Measurements from ENCODE around the gene MRPS27. TPM values are rescaled to one million over a fixed set of nuclear protein-coding genes. Genes with fewer than 3 reads are reported as not detected.

MRPS27 gene
- total RNA-seq, 1 donor from 2014 or later: 88.2 TPM

- Mint-ChIP-seq H3K9me3 (peaks cover 5% of the 10 kb centered on the region), H3K27me3 (ENCODE audit: insufficient read depth) (peaks cover 29% of the 10 kb centered on the region), H3K27ac (no peak overlapping the region), H3K36me3 (ENCODE audit: low read depth) (no peaks in the 10 kb centered on the region), H3K4me3 (no peak overlapping the region), H3K4me1 (ENCODE audit: low read depth) (peaks cover 9% of the 10 kb centered on the region)
- no peak for DNase-seq (ENCODE audit: low spot score)
- intact Hi-C loops (cut with micrococcal nuclease): no loop called here
Measured at GRCh38 chr5:72191404-72191803, 128.6 kb downstream of the MRPS27 start.

- no peaks in the 10 kb centered on the region for H3K36me3 Mint-ChIP-seq (ENCODE audit: low read depth)
- H3K4me1 Mint-ChIP-seq (ENCODE audit: low read depth): no peaks in the 10 kb centered on the region
- H3K9me3 Mint-ChIP-seq: no peaks in the 10 kb centered on the region
- intact Hi-C loops (cut with micrococcal nuclease): no loop called here
- DNase-seq (ENCODE audit: low spot score): no peak
- H3K4me3 Mint-ChIP-seq: no peak overlapping the region
- H3K27me3 Mint-ChIP-seq (ENCODE audit: insufficient read depth): peaks cover 18% of the 10 kb centered on the region
- no peak overlapping the region for H3K27ac Mint-ChIP-seq
Measured at GRCh38 chr5:72189146-72189545, 130.9 kb downstream of the MRPS27 start.

GRCh38 chr5:72188166-72188565, 131.9 kb downstream of the MRPS27 start:
- Mint-ChIP-seq H3K27ac (no peak overlapping the region), H3K4me3 (no peak overlapping the region), H3K27me3 (ENCODE audit: insufficient read depth) (peaks cover 17% of the 10 kb centered on the region)

GRCh38 chr5:72187388-72188075, 132.5 kb downstream of the MRPS27 start:
- DNase-seq (ENCODE audit: low spot score): no peak
- H3K27ac Mint-ChIP-seq: no peak overlapping the region
- H3K27me3 Mint-ChIP-seq (ENCODE audit: insufficient read depth): peaks cover 14% of the 10 kb centered on the region

More at GRCh38 chr5:72188166-72188565, 131.9 kb downstream of the MRPS27 start:
- no peaks in the 10 kb centered on the region for H3K36me3 Mint-ChIP-seq (ENCODE audit: low read depth)
- H3K4me1 Mint-ChIP-seq (ENCODE audit: low read depth): no peaks in the 10 kb centered on the region
- no peak for DNase-seq (ENCODE audit: low spot score)
- no peaks in the 10 kb centered on the region for H3K9me3 Mint-ChIP-seq
- intact Hi-C loops (cut with micrococcal nuclease): no loop called here

GRCh38 chr5:72185496-72186329, 134.3 kb downstream of the MRPS27 start:
- Mint-ChIP-seq H3K27me3 (ENCODE audit: insufficient read depth) (peaks cover 12% of the 10 kb centered on the region), H3K4me1 (ENCODE audit: low read depth) (no peaks in the 10 kb centered on the region), H3K9me3 (no peaks in the 10 kb centered on the region), H3K27ac (no peak overlapping the region), H3K36me3 (ENCODE audit: low read depth) (no peaks in the 10 kb centered on the region), H3K4me3 (no peak overlapping the region)
- DNase-seq (ENCODE audit: low spot score): no peak
- intact Hi-C loops (cut with micrococcal nuclease): no loop called here

More at GRCh38 chr5:72187388-72188075, 132.5 kb downstream of the MRPS27 start:
- H3K9me3 Mint-ChIP-seq: no peaks in the 10 kb centered on the region
- H3K4me1 Mint-ChIP-seq (ENCODE audit: low read depth): no peaks in the 10 kb centered on the region
- no peaks in the 10 kb centered on the region for H3K36me3 Mint-ChIP-seq (ENCODE audit: low read depth)
- H3K4me3 Mint-ChIP-seq: no peak overlapping the region
- intact Hi-C loops (cut with micrococcal nuclease): no loop called here

- no peaks in the 10 kb centered on the region for H3K4me1 Mint-ChIP-seq (ENCODE audit: low read depth)
- H3K4me3 Mint-ChIP-seq: no peak overlapping the region
- no peak overlapping the region for H3K27ac Mint-ChIP-seq
- no peaks in the 10 kb centered on the region for H3K9me3 Mint-ChIP-seq
- H3K27me3 Mint-ChIP-seq (ENCODE audit: insufficient read depth): peaks cover 12% of the 10 kb centered on the region
- DNase-seq (ENCODE audit: low spot score): no peak
- no peaks in the 10 kb centered on the region for H3K36me3 Mint-ChIP-seq (ENCODE audit: low read depth)
- intact Hi-C loops (cut with micrococcal nuclease): no loop called here
Measured at GRCh38 chr5:72184408-72184807, 135.6 kb downstream of the MRPS27 start.

- intact Hi-C loops (cut with micrococcal nuclease): no loop called here
- Mint-ChIP-seq H3K4me3 (no peak overlapping the region), H3K27ac (no peak overlapping the region), H3K9me3 (no peaks in the 10 kb centered on the region), H3K27me3 (ENCODE audit: insufficient read depth) (peaks cover 15% of the 10 kb centered on the region), H3K4me1 (ENCODE audit: low read depth) (no peaks in the 10 kb centered on the region), H3K36me3 (ENCODE audit: low read depth) (no peaks in the 10 kb centered on the region)
- DNase-seq (ENCODE audit: low spot score): no peak
Measured at GRCh38 chr5:72183101-72183520, 136.9 kb downstream of the MRPS27 start.

- Mint-ChIP-seq H3K27me3 (ENCODE audit: insufficient read depth) (peaks cover 15% of the 10 kb centered on the region), H3K36me3 (ENCODE audit: low read depth) (no peaks in the 10 kb centered on the region), H3K4me3 (no peak overlapping the region), H3K27ac (no peak overlapping the region), H3K4me1 (ENCODE audit: low read depth) (no peaks in the 10 kb centered on the region), H3K9me3 (no peaks in the 10 kb centered on the region)
- intact Hi-C loops (cut with micrococcal nuclease): no loop called here
- DNase-seq (ENCODE audit: low spot score): no peak
Measured at GRCh38 chr5:72182686-72183085, 137.4 kb downstream of the MRPS27 start.

- Mint-ChIP-seq H3K27ac (no peak overlapping the region), H3K27me3 (ENCODE audit: insufficient read depth) (peaks cover 15% of the 10 kb centered on the region)
- intact Hi-C loops (cut with micrococcal nuclease): no loop called here
Measured at GRCh38 chr5:72180925-72181324, 139.1 kb downstream of the MRPS27 start.

GRCh38 chr5:72179816-72180440, 140.1 kb downstream of the MRPS27 start:
- no peak overlapping the region for H3K4me3 Mint-ChIP-seq
- H3K9me3 Mint-ChIP-seq: no peaks in the 10 kb centered on the region
- DNase-seq (ENCODE audit: low spot score): no peak
- intact Hi-C loops (cut with micrococcal nuclease): no loop called here
- H3K27ac Mint-ChIP-seq: no peak overlapping the region
- H3K27me3 Mint-ChIP-seq (ENCODE audit: insufficient read depth): peaks cover 19% of the 10 kb centered on the region
- H3K36me3 Mint-ChIP-seq (ENCODE audit: low read depth): no peaks in the 10 kb centered on the region
- H3K4me1 Mint-ChIP-seq (ENCODE audit: low read depth): no peaks in the 10 kb centered on the region

More at GRCh38 chr5:72180925-72181324, 139.1 kb downstream of the MRPS27 start:
- no peak for DNase-seq (ENCODE audit: low spot score)
- no peaks in the 10 kb centered on the region for H3K4me1 Mint-ChIP-seq (ENCODE audit: low read depth)
- no peaks in the 10 kb centered on the region for H3K9me3 Mint-ChIP-seq
- no peaks in the 10 kb centered on the region for H3K36me3 Mint-ChIP-seq (ENCODE audit: low read depth)
- no peak overlapping the region for H3K4me3 Mint-ChIP-seq

- Mint-ChIP-seq H3K4me3 (no peak overlapping the region), H3K4me1 (ENCODE audit: low read depth) (no peaks in the 10 kb centered on the region), H3K27me3 (ENCODE audit: insufficient read depth) (peaks cover 19% of the 10 kb centered on the region), H3K9me3 (no peaks in the 10 kb centered on the region), H3K36me3 (ENCODE audit: low read depth) (no peaks in the 10 kb centered on the region), H3K27ac (no peak overlapping the region)
- intact Hi-C loops (cut with micrococcal nuclease): no loop called here
- no peak for DNase-seq (ENCODE audit: low spot score)
Measured at GRCh38 chr5:72179028-72179815, 140.8 kb downstream of the MRPS27 start.

- Mint-ChIP-seq H3K9me3 (no peaks in the 10 kb centered on the region), H3K4me1 (ENCODE audit: low read depth) (no peaks in the 10 kb centered on the region), H3K4me3 (no peak overlapping the region), H3K27me3 (ENCODE audit: insufficient read depth) (peaks cover 16% of the 10 kb centered on the region), H3K27ac (no peak overlapping the region), H3K36me3 (ENCODE audit: low read depth) (no peaks in the 10 kb centered on the region)
- intact Hi-C loops (cut with micrococcal nuclease): no loop called here
- DNase-seq (ENCODE audit: low spot score): no peak
Measured at GRCh38 chr5:72177538-72177937, 142.5 kb downstream of the MRPS27 start.

All from activated T-helper 1 cell treated with anti-CD3 and anti-CD28 coated beads, Interleukin-12 subunit alpha, Interleukin-12 subunit beta, Interleukin-2, Interleukin-4 antibody, amounts not matched to agents 30 ng/mL and 10 ng/mL and 1 ng/mL, durations not matched to agents 14 hours and 24 hours and 36 hours (primary cell).